B cell (primary cell): ENCODE results near the gene AAK1. TPM values are rescaled to one million over a fixed set of nuclear protein-coding genes. Genes with fewer than 3 reads are reported as not detected.
A peak's percentile ranks its signal among the peaks of the same experiment; 100 is the strongest.

ENCODE experiments used
- ATAC-seq: fragments of 200-7000 bp; cut with Tn5 transposase; one replicate; pipeline ENCODE4 v1.10.0; 2021; ENCODE audit warnings: low read depth, mild to moderate bottlenecking, moderate number of reproducible peaks, moderate library complexity
- CTCF ChIA-PET: fragments of 350-600 bp; sonication (Branson Sonifier 250); formaldehyde crosslinking; loops from one replicate; lab custom pipeline; 2021; ENCODE audit warnings: antibody characterized with exemption, inconsistent platforms; lab: Charles Lee
- POLR2A ChIA-PET: fragments of 350-600 bp; sonication (Branson Sonifier 250); formaldehyde crosslinking; loops from one replicate; lab custom pipeline; 2021; ENCODE audit warnings: antibody characterized with exemption; lab: Charles Lee
- DNase-seq: peaks from one replicate; pipeline ENCODE4 v3.0.0; 2013
- H2AFZ ChIP-seq: 2 replicates; pipeline ENCODE4 v1.6.1; 2012; ENCODE audit warnings: mild to moderate bottlenecking, low read depth, low read length; ENCODE audit not compliant: insufficient read depth, poor library complexity, severe bottlenecking
- H3K27ac ChIP-seq, 2 donors: 1 replicate in 1 of 2; 2 replicates in 1 of 2; pipeline ENCODE4 v1.5.1; 2012 to 2013; ENCODE audit warnings: low read length in 2 of 2, mild to moderate bottlenecking in 2 of 2, moderate library complexity in 1 of 2
- H3K27me3 ChIP-seq, 4 experiments: fragments of 200-600 bp in 1 of 4; sonication (generic) in 1 of 4; replicated peaks in 1 of 4; 1 replicate in 2 of 4; 2 replicates in 2 of 4; pipeline versions ENCODE4 v1.6.1 to v1.7.0; 2013 to 2016; ENCODE audit warnings: low read length in 3 of 4, mild to moderate bottlenecking in 2 of 4, mixed read lengths in 1 of 4, moderate library complexity in 1 of 4; ENCODE audit not compliant: insufficient read depth in 4 of 4, control insufficient read depth in 3 of 4; ENCODE audit errors: control extremely low read depth in 1 of 4
- H3K36me3 ChIP-seq, 2 experiments: replicated peaks in 1 of 2; 1 replicate in 1 of 2; 2 replicates in 1 of 2; pipeline versions ENCODE4 v1.6.1 to v1.7.1; 2013; ENCODE audit warnings: low read length in 1 of 2; ENCODE audit not compliant: insufficient read depth in 2 of 2, control insufficient read depth in 1 of 2; ENCODE audit errors: control extremely low read depth in 1 of 2, extremely low read depth in 1 of 2
- H3K4me1 ChIP-seq, 2 donors: fragments of 200-600 bp in 1 of 2; sonication (generic) in 1 of 2; 1 replicate in 1 of 2; 2 replicates in 1 of 2; pipeline versions ENCODE4 v1.5.1 to v1.6.1; 2013 to 2017; ENCODE audit warnings: low read length in 2 of 2; ENCODE audit not compliant: control insufficient read depth in 2 of 2, insufficient read depth in 2 of 2
- H3K4me2 ChIP-seq: replicated peaks from 2 replicates; pipeline ENCODE3; 2012; ENCODE audit warnings: mild to moderate bottlenecking, low read depth, low read length; ENCODE audit not compliant: poor library complexity, severe bottlenecking
- H3K4me3 ChIP-seq, 5 experiments: fragments of 200-600 bp in 1 of 5; sonication (generic) in 1 of 5; 1 replicate in 3 of 5; 2 replicates in 2 of 5; pipeline versions ENCODE4 v1.5.1 to v1.7.0; 2011 to 2016; ENCODE audit warnings: low read length in 4 of 5, mild to moderate bottlenecking in 4 of 5, low read depth in 2 of 5, control low read depth in 1 of 5, moderate library complexity in 1 of 5; ENCODE audit not compliant: insufficient read depth in 1 of 5; ENCODE audit errors: control extremely low read depth in 1 of 5, extremely low read depth in 1 of 5
- H3K79me2 ChIP-seq: fragments of 200-600 bp; sonication (generic); one replicate; pipeline ENCODE4 v1.6.0; 2016; ENCODE audit warnings: low read length; ENCODE audit not compliant: control insufficient read depth, insufficient read depth
- H3K9ac ChIP-seq: fragments of 200-600 bp; sonication (generic); 2 replicates; pipeline ENCODE4 v1.6.1; 2017; ENCODE audit warnings: mild to moderate bottlenecking, low read length, moderate library complexity
- H3K9me3 ChIP-seq, 3 donors: one replicate each; pipeline versions ENCODE4 v1.6.1 to v1.7.1; 2013; ENCODE audit warnings: low read length in 2 of 3; ENCODE audit not compliant: control insufficient read depth in 2 of 3, insufficient read depth in 1 of 3; ENCODE audit errors: control extremely low read depth in 1 of 3
- H4K20me1 ChIP-seq: 2 replicates; pipeline ENCODE4 v1.6.0; 2012; ENCODE audit warnings: mild to moderate bottlenecking, low read length; ENCODE audit not compliant: insufficient read depth, control insufficient read depth, poor library complexity, severe bottlenecking
- H3K27ac Mint-ChIP-seq: one replicate; pipeline ENCODE4 v1.8.0; 2021; ENCODE audit warnings: mixed read lengths
- H3K27me3 Mint-ChIP-seq: one replicate; pipeline ENCODE4 v1.8.0; 2021; ENCODE audit warnings: mixed read lengths
- H3K4me1 Mint-ChIP-seq: one replicate; pipeline ENCODE4 v1.8.0; 2021; ENCODE audit warnings: mixed read lengths
- H3K4me3 Mint-ChIP-seq: one replicate; pipeline ENCODE4 v1.8.0; 2021; ENCODE audit warnings: mixed read lengths
- H3K9me3 Mint-ChIP-seq: one replicate; pipeline ENCODE4 v1.8.0; 2022; ENCODE audit warnings: mixed read lengths; ENCODE audit not compliant: insufficient read depth
- CTCF ChIP-seq: fragments of 200-600 bp; IDR thresholded peaks from one replicate; pipeline ENCODE4 v1.8.0; 2022; ENCODE audit warnings: antibody characterized with exemption, mild to moderate bottlenecking
- EZH2 ChIP-seq: IDR thresholded peaks from 2 replicates; pipeline ENCODE4 v1.6.1; 2012; ENCODE audit warnings: borderline replicate concordance, low read depth, mild to moderate bottlenecking, moderate library complexity, low read length; ENCODE audit not compliant: insufficient read depth, poor library complexity, severe bottlenecking
- WGBS: methylation state at CpG from one replicate; pipeline ENCODE4 v1.1.5; 2013; ENCODE audit warnings: missing lambda C conversion rate; ENCODE audit not compliant: insufficient coverage; 5-methylcytosine and 5-hydroxymethylcytosine counted together
- intact Hi-C: fragments of 100-400 bp; cut with micrococcal nuclease; formaldehyde crosslinking; loops from one replicate; pipeline ENCODE4 v1.10.0; 2022
- polyA plus RNA-seq: library from polyadenylated mRNA; depleted of rRNA; stranded (reverse); fragments of >200 nt; gene quantifications from 2 replicates; pipeline ENCODE4 v1.2.3, GENCODE V29; 2012
- total RNA-seq, 2 donors: library from RNA; stranded (reverse); fragments of 120-200 nt in 1 of 2; gene quantifications; 1 replicate in 1 of 2; 2 replicates in 1 of 2; pipeline versions ENCODE4 v1.2.3 to v1.2.4, GENCODE V29; 2013 to 2022

The AAK1 gene
- total and polyA plus RNA-seq, 2 donors (not counting 1 experiment from before 2014, with no cell fraction given), result 2.4 to 7.2 TPM

- TF ChIP-seq EZH2, result no peak
- TF ChIP-seq CTCF, result no peak
- peaks cover 0 to 6% (median 0%) of the 10 kb centered on the region in 3 donors for H3K9me3 ChIP-seq
- no peak overlapping the region for H3K4me3 ChIP-seq
- intact Hi-C loops, result loop anchor here (5.0 to 10.0 kb wide), 4 partner anchors 208 to 868 kb away; partner anchors contain the start of genes AAK1 and FAM136A
- H2AFZ ChIP-seq, result no peak overlapping the region
- WGBS, result 63% methylated on average over 4 of the region's 5 CpGs
- H3K27ac Mint-ChIP-seq, result peak overlapping the region; percentile 67
- peaks cover 43% of the 10 kb centered on the region for H3K4me1 Mint-ChIP-seq
- CTCF ChIA-PET, result interaction anchor here (1.1 kb wide), 1 partner anchor 289 kb away, joined by 3 read pairs; no protein-coding TSS in a partner anchor
- peaks cover 31% of the 10 kb centered on the region for H3K79me2 ChIP-seq
- H3K27me3 Mint-ChIP-seq, result no peaks in the 10 kb centered on the region
- peaks cover 2 to 13% of the 10 kb centered on the region in 2 experiments for H3K36me3 ChIP-seq
- H3K9ac ChIP-seq, result no peak overlapping the region
- no peak overlapping the region for H3K27ac ChIP-seq
- H3K4me3 Mint-ChIP-seq, result peak overlapping the region; percentile 2
- POLR2A ChIA-PET, result no interaction called here
- no peak for DNase-seq
- peaks cover 27 to 33% of the 10 kb centered on the region in 2 donors for H3K4me1 ChIP-seq
- H3K9me3 Mint-ChIP-seq, result no peaks in the 10 kb centered on the region
- no peaks in the 10 kb centered on the region for H3K27me3 ChIP-seq
- ATAC-seq, result no peak
- no peak overlapping the region for H3K4me2 ChIP-seq
- H4K20me1 ChIP-seq, result no peaks in the 10 kb centered on the region
Observed at GRCh38 chr2:69434753-69435152, 208.8 kb downstream of the AAK1 start.

GRCh38 chr2:69429491-69430183, 213.9 kb downstream of the AAK1 start:
- DNase-seq (no peak), ATAC-seq (no peak)
- ChIA-PET POLR2A (no interaction called here), CTCF (no interaction called here)
- no peak overlapping the region for H3K4me3 Mint-ChIP-seq
- H3K27ac ChIP-seq, result no peak overlapping the region
- H3K4me3 ChIP-seq, result no peak overlapping the region
- H3K79me2 ChIP-seq, result peaks cover 31% of the 10 kb centered on the region
- H3K4me1 Mint-ChIP-seq, result peaks cover 7% of the 10 kb centered on the region
- H3K9ac ChIP-seq, result no peak overlapping the region
- no peak overlapping the region for H2AFZ ChIP-seq
- TF ChIP-seq EZH2, result no peak
- no peak for TF ChIP-seq CTCF
- intact Hi-C loops, result loop anchor here (10.0 kb wide), 2 partner anchors 285 to 385 kb away; no protein-coding TSS in a partner anchor
- no peaks in the 10 kb centered on the region for H3K27me3 Mint-ChIP-seq
- H3K4me1 ChIP-seq, result peaks cover 2% of the 10 kb centered on the region in 2 donors
- no peaks in the 10 kb centered on the region for H4K20me1 ChIP-seq
- peaks cover 0 to 3% (median 0%) of the 10 kb centered on the region in 3 donors for H3K9me3 ChIP-seq
- no peak overlapping the region for H3K4me2 ChIP-seq
- no peak overlapping the region for H3K27ac Mint-ChIP-seq
- no peaks in the 10 kb centered on the region for H3K27me3 ChIP-seq
- peaks cover 2 to 39% of the 10 kb centered on the region in 2 experiments for H3K36me3 ChIP-seq
- 98% methylated on average over 4 of the region's 6 CpGs for WGBS
- no peaks in the 10 kb centered on the region for H3K9me3 Mint-ChIP-seq
